Neutrophil (primary cell): ENCODE measurements around the gene RNF157.

ENCODE experiments used
- H3K27ac ChIP-seq: fragments of 200-600 bp; sonication (generic); 2 replicates; pipeline ENCODE4 v1.5.1; 2016; ENCODE audit warnings: mild to moderate bottlenecking, moderate library complexity
- H3K27me3 ChIP-seq: fragments of 200-600 bp; sonication (generic); 2 replicates; pipeline ENCODE4 v1.6.0; 2016; ENCODE audit warnings: mild to moderate bottlenecking
- H3K36me3 ChIP-seq: fragments of 200-600 bp; sonication (generic); 2 replicates; pipeline ENCODE4 v1.5.1; 2017
- H3K4me1 ChIP-seq, 2 experiments: fragments of 200-600 bp in 1 of 2; sonication (generic) in 1 of 2; 1 replicate in 1 of 2; 2 replicates in 1 of 2; pipeline versions ENCODE4 v1.5.1 to v1.6.1; 2013 to 2016; ENCODE audit warnings: low read depth in 1 of 2, low read length in 1 of 2, mild to moderate bottlenecking in 1 of 2, moderate library complexity in 1 of 2; ENCODE audit not compliant: control insufficient read depth in 1 of 2, insufficient read depth in 1 of 2
- H3K4me3 ChIP-seq, 2 experiments: fragments of 200-600 bp in 1 of 2; sonication (generic) in 1 of 2; 1 replicate in 1 of 2; 2 replicates in 1 of 2; pipeline ENCODE4 v1.5.1; 2013 to 2016; ENCODE audit warnings: low read depth in 1 of 2, low read length in 1 of 2, mild to moderate bottlenecking in 1 of 2, moderate library complexity in 1 of 2
- H3K9me3 ChIP-seq: fragments of 200-600 bp; sonication (generic); 2 replicates; pipeline ENCODE4 v1.5.1; 2016
- CTCF ChIP-seq: fragments of 200-600 bp; sonication (generic); IDR thresholded peaks from 2 replicates; pipeline ENCODE4 v1.5.1; 2016; ENCODE audit warnings: antibody characterized with exemption

The RNF157 gene

GRCh38 chr17:76184290-76184689 lies 56.0 kb downstream of the RNF157 start:
- H3K4me1 ChIP-seq: peaks cover 0 to 5% of the 10 kb centered on the region in 2 experiments
- H3K27me3 ChIP-seq: peaks cover 13% of the 10 kb centered on the region
- TF ChIP-seq CTCF: no peak
- no peak overlapping the region for H3K4me3 ChIP-seq
- H3K9me3 ChIP-seq: no peaks in the 10 kb centered on the region
- no peak overlapping the region for H3K27ac ChIP-seq
- H3K36me3 ChIP-seq: no peaks in the 10 kb centered on the region

DNA sequence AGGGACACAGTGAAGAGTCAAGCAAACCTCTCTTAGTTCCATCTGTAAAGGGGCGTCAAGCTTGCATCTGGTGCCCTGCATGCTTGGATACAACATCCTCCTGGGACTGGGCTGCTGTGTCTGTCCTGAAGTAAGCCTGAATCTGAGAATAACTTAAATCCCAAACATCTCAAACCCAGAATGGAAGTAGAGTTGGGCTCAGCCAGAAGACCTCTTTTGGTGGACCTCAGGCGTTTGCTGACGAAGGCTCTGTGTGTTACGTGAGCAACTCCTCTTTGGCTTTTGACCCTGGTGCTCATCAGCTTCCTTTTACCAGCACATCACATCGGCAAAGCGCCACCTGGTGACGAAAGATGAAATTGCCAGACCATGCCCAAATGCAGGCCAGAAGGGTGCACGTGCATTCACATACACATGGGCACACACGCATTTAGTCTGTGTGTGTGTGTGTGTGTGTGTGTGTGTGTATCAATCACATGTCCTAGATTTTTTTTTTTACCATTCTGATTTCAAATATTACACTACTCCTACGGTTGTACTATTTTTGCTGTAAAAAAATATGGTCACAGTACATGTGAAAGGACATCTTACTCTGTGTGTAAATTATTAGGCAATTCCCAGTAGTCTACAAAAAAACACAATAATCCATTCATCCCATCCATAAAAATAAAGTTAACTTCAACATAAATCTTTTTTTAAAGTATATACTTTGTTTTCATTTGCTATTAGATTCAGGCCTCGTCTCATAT lies 58.1 kb downstream of the RNF157 start:
- H3K4me1 ChIP-seq: peaks cover 0 to 5% of the 10 kb centered on the region in 2 experiments
- peak; percentile 89 for TF ChIP-seq CTCF
- no peak overlapping the region for H3K4me3 ChIP-seq
- no peaks in the 10 kb centered on the region for H3K36me3 ChIP-seq
- H3K27ac ChIP-seq: no peak overlapping the region
- no peaks in the 10 kb centered on the region for H3K27me3 ChIP-seq
- no peaks in the 10 kb centered on the region for H3K9me3 ChIP-seq

- no peaks in the 10 kb centered on the region for H3K27me3 ChIP-seq
- H3K4me1 ChIP-seq: peaks cover 0 to 5% of the 10 kb centered on the region in 2 experiments
- H3K36me3 ChIP-seq: no peaks in the 10 kb centered on the region
- H3K4me3 ChIP-seq: no peak overlapping the region
- no peaks in the 10 kb centered on the region for H3K9me3 ChIP-seq
- no peak overlapping the region for H3K27ac ChIP-seq
- no peak for TF ChIP-seq CTCF
These were observed 60.5 kb downstream of the RNF157 start for GRCh38 chr17:76179496-76180467.

- Histone ChIP-seq H3K27me3 (no peaks in the 10 kb centered on the region), H3K4me1 (peaks cover 0 to 5% of the 10 kb centered on the region in 2 experiments), H3K36me3 (no peaks in the 10 kb centered on the region), H3K4me3 (no peak overlapping the region), H3K9me3 (no peaks in the 10 kb centered on the region), H3K27ac (no peak overlapping the region)
- TF ChIP-seq CTCF: no peak
These were observed 62.2 kb downstream of the RNF157 start for GRCh38 chr17:76178124-76178523.

- Histone ChIP-seq H3K4me3 (no peak overlapping the region), H3K27me3 (no peaks in the 10 kb centered on the region), H3K4me1 (peaks cover 0 to under 1% of the 10 kb centered on the region in 2 experiments), H3K9me3 (no peaks in the 10 kb centered on the region), H3K36me3 (no peaks in the 10 kb centered on the region), H3K27ac (no peak overlapping the region)
- no peak for TF ChIP-seq CTCF
These were observed 63.4 kb downstream of the RNF157 start for GRCh38 chr17:76176701-76177574.
